HepG2 (cell line): Measurements from ENCODE around the gene MAFB. TPM values are rescaled to one million over a fixed set of nuclear protein-coding genes. Genes with fewer than 3 reads are reported as not detected.

ENCODE experiments used
- ATAC-seq: fragments of 200-7000 bp; cut with Tn5 transposase; 3 replicates; pipeline ENCODE4 v1.9.1; 2020; ENCODE audit warnings: mild to moderate bottlenecking, moderate library complexity
- BruUV-seq: library from RNA; stranded (reverse); fragments of 400-500 nt; replicated peaks from 2 replicates; lab custom pipeline; 2021; lab: Mats Ljungman, UMichigan
- CTCF ChIA-PET: fragments of 300-600 bp; formaldehyde crosslinking; extraction: SDS; loops from one replicate; lab custom pipeline; 2021; ENCODE audit warnings: low total read pairs, inconsistent platforms, low intra/inter-chr PET ratio; lab: Yijun Ruan, JAX
- POLR2A ChIA-PET: fragments of 350-600 bp; sonication (Branson Sonifier 250); formaldehyde crosslinking; loops from one replicate; lab custom pipeline; 2020; ENCODE audit warnings: antibody characterized with exemption, inconsistent platforms; lab: Yijun Ruan, JAX
- DNase-seq: peaks from one replicate; pipeline ENCODE4 v3.0.0-alpha.2; 2015; ENCODE audit warnings: low spot score
- FAIRE-seq: peaks from 3 replicates; lab custom pipeline; 2011; peaks lifted over from hg19 to GRCh38; lab: Jason Lieb, UNC
- H2AFZ ChIP-seq: one replicate; pipeline ENCODE4 v1.6.1; 2011; ENCODE audit warnings: low read length, inconsistent platforms
- H3K27ac ChIP-seq: fragments of 300-600 bp; 3 replicates; pipeline ENCODE4 v1.8.0; 2011; ENCODE audit warnings: mixed run types, mild to moderate bottlenecking, mixed read lengths, low read length, inconsistent platforms; ENCODE audit not compliant: insufficient read depth; ENCODE audit errors: extremely low read length
- H3K27me3 ChIP-seq, 2 experiments: fragments of 200-600 bp in 1 of 2; 2 replicates in 1 of 2; 3 replicates in 1 of 2; pipeline versions ENCODE4 v1.6.0 to v1.8.0; 2011; ENCODE audit warnings: low read length in 2 of 2, mild to moderate bottlenecking in 2 of 2, moderate library complexity in 2 of 2, inconsistent platforms in 1 of 2; ENCODE audit not compliant: insufficient read depth in 2 of 2, control insufficient read depth in 1 of 2
- H3K36me3 ChIP-seq, 2 experiments: fragments of 200-600 bp in 1 of 2; replicated peaks in 1 of 2; 2 replicates in 1 of 2; 3 replicates in 1 of 2; pipeline versions ENCODE4 v1.5.1 to v1.8.0; 2011; ENCODE audit warnings: low read length in 2 of 2, inconsistent platforms in 1 of 2; ENCODE audit not compliant: insufficient read depth in 2 of 2, control insufficient read depth in 1 of 2
- H3K4me1 ChIP-seq: 2 replicates; pipeline ENCODE4 v1.5.1; 2012; ENCODE audit warnings: low read length, inconsistent platforms; ENCODE audit not compliant: insufficient read depth
- H3K4me2 ChIP-seq: 2 replicates; pipeline ENCODE4 v1.6.0; 2011; ENCODE audit warnings: low read depth, low read length, inconsistent platforms
- H3K4me3 ChIP-seq, 3 experiments: fragments of 200-600 bp in 1 of 3; sonication (generic), shearing (Covaris generic) in 1 of 3; replicated peaks in 1 of 3; 2 replicates each; pipeline ENCODE4 v1.5.1; 2011 to 2016; ENCODE audit warnings: low read length in 3 of 3, inconsistent platforms in 2 of 3, low read depth in 2 of 3, mild to moderate bottlenecking in 2 of 3, control low read depth in 1 of 3, mixed read lengths in 1 of 3; ENCODE audit not compliant: insufficient read depth in 1 of 3
- H3K79me2 ChIP-seq: one replicate; pipeline ENCODE4 v1.6.1; 2011; ENCODE audit warnings: low read length, inconsistent platforms; ENCODE audit not compliant: insufficient read depth
- H3K9ac ChIP-seq: 2 replicates; pipeline ENCODE4 v1.6.0; 2011; ENCODE audit warnings: mild to moderate bottlenecking, low read depth, low read length, inconsistent platforms; ENCODE audit not compliant: insufficient read depth
- H3K9me3 ChIP-seq: 2 replicates; pipeline ENCODE4 v1.5.1; 2012; ENCODE audit warnings: mild to moderate bottlenecking, low read length
- H4K20me1 ChIP-seq: 2 replicates; pipeline ENCODE4 v1.6.0; 2011; ENCODE audit warnings: inconsistent platforms, mild to moderate bottlenecking, low read length, moderate library complexity; ENCODE audit not compliant: insufficient read depth
- CSRNP2 ChIP-seq: sonication (generic); formaldehyde crosslinking; conservative IDR thresholded peaks from 2 replicates; pipeline ENCODE4 v1.8.0; 2022; ENCODE audit warnings: low read depth, missing genetic modification reagents
- DRAP1 ChIP-seq: IDR thresholded peaks from 2 replicates; pipeline ENCODE4 v1.6.1; 2016; ENCODE audit warnings: missing genetic modification reagents, missing compliant biosample characterization
- GFI1 ChIP-seq: sonication (generic); formaldehyde crosslinking; IDR thresholded peaks from 2 replicates; pipeline ENCODE4 v1.5.0; 2020; ENCODE audit warnings: missing genetic modification reagents, mild to moderate bottlenecking, borderline replicate concordance
- GTF3A ChIP-seq: sonication (generic); formaldehyde crosslinking; conservative IDR thresholded peaks from 2 replicates; pipeline ENCODE4 v1.4.0; 2020; ENCODE audit warnings: mild to moderate bottlenecking, missing genetic modification reagents
- HMGXB3 ChIP-seq: sonication (generic); formaldehyde crosslinking; IDR thresholded peaks from 2 replicates; pipeline ENCODE4 v1.4.0; 2020; ENCODE audit warnings: missing genetic modification reagents, borderline replicate concordance
- ISL2 ChIP-seq: sonication (generic); formaldehyde crosslinking; IDR thresholded peaks from 2 replicates; pipeline ENCODE4 v1.5.0; 2020; ENCODE audit warnings: missing genetic modification reagents
- MAX ChIP-seq: IDR thresholded peaks from 2 replicates; pipeline ENCODE4 v1.6.1; 2012; ENCODE audit warnings: inconsistent platforms
- NCOA5 ChIP-seq: sonication (generic); formaldehyde crosslinking; IDR thresholded peaks from 2 replicates; pipeline ENCODE4 v1.4.0; 2020; ENCODE audit warnings: missing genetic modification reagents
- SSRP1 ChIP-seq: IDR thresholded peaks from 2 replicates; pipeline ENCODE4 v1.6.1; 2016; ENCODE audit warnings: control low read depth
- TFDP1 ChIP-seq: IDR thresholded peaks from 2 replicates; pipeline ENCODE4 v1.6.1; 2016; ENCODE audit warnings: missing compliant biosample characterization, missing genetic modification reagents, borderline replicate concordance
- ZNF124 ChIP-seq: sonication (generic); formaldehyde crosslinking; IDR thresholded peaks from 2 replicates; pipeline ENCODE4 v1.4.0; 2020; ENCODE audit warnings: missing genetic modification reagents
- ZNF746 ChIP-seq: sonication (generic); formaldehyde crosslinking; IDR thresholded peaks from 2 replicates; pipeline ENCODE4 v1.8.0; 2022; ENCODE audit warnings: mild to moderate bottlenecking, missing genetic modification reagents
- WGBS: methylation state at CpG from one replicate; pipeline ENCODE4 v1.1.6; 2017; ENCODE audit warnings: low lambda C conversion rate; 5-methylcytosine and 5-hydroxymethylcytosine counted together
- in situ Hi-C: cut with HindIII; loops from 2 replicates; pipeline ENCODE4 v1.10.0; 2017; ENCODE audit warnings: low pct_unique_long_range_greater_than_20kb; ENCODE audit not compliant: extremely low pct_ligation_motif_present
- intact Hi-C: fragments of 100-400 bp; cut with micrococcal nuclease; formaldehyde crosslinking; loops from one replicate; pipeline ENCODE4 v1.10.0; 2022; ENCODE audit not compliant: unreplicated experiment
- polyA plus RNA-seq, 8 experiments: library from polyadenylated mRNA; depleted of rRNA in 3 of 8; stranded (reverse) in 7 of 8; unstranded in 1 of 8; fragments of >200 nt; fragmentation: Illumina TruSeq in 4 of 8; extraction: Trizol in 4 of 8; gene quantifications; 2 replicates each; pipeline versions ENCODE4 v1.2.1 to v1.2.3, GENCODE V29; 2011 to 2016; ENCODE audit warnings: low read depth in 4 of 8, missing spikeins in 1 of 8, mixed read lengths in 1 of 8; ENCODE audit not compliant: insufficient read depth in 1 of 8
- total RNA-seq, 5 experiments: library from RNA; depleted of rRNA; stranded (reverse); fragments of >200 nt; fragmentation: Illumina TruSeq; extraction: Trizol; gene quantifications; 2 replicates each; pipeline ENCODE4 v1.2.3, GENCODE V29; 2016; ENCODE audit warnings: low read depth in 1 of 5

The MAFB gene
- total and polyA plus RNA-seq, 2 of the 13 experiments (the other 11 are each of a cell fraction or from before 2014, with no cell fraction given): 0.08 to 0.11 TPM

GRCh38 chr20:40724566-40724965 is 35.5 kb upstream of the MAFB start:
- Histone ChIP-seq H2AFZ (no peak overlapping the region), H3K4me1 (no peaks in the 10 kb centered on the region), H3K9me3 (no peaks in the 10 kb centered on the region), H3K9ac (no peak overlapping the region), H3K4me2 (no peak overlapping the region), H3K79me2 (no peaks in the 10 kb centered on the region), H3K36me3 (no peaks in the 10 kb centered on the region), H3K27ac (no peak overlapping the region), H3K4me3 (no peak overlapping the region), H3K27me3 (peaks cover 2 to 27% of the 10 kb centered on the region in 2 experiments; a peak in 3 of 5 replicates), H4K20me1 (no peaks in the 10 kb centered on the region)
- 2% methylated on average over 7 of the region's 7 CpGs for whole genome bisulfite sequencing
- FAIRE-seq: no peak
- ATAC-seq: no peak
- in situ Hi-C loops: no loop called here
- intact Hi-C loops: no loop called here
- no TSS peak for BruUV-seq
- TF ChIP-seq NCOA5 (CRISPR knock-in tag) (no peak), DRAP1 (CRISPR knock-in tag) (no peak), GTF3A (no peak), ZNF746 (no peak), ZNF124 (CRISPR knock-in tag) (no peak), SSRP1 (CRISPR knock-in tag) (no peak), HMGXB3 (CRISPR knock-in tag) (no peak), ISL2 (CRISPR knock-in tag) (no peak), CSRNP2 (CRISPR knock-in tag) (no peak), TFDP1 (CRISPR knock-in tag) (no peak), MAX (no peak), GFI1 (no peak)
- DNase-seq: no peak
- ChIA-PET CTCF (no interaction called here), POLR2A (no interaction called here)
